Left lung (tissue), 14 donors: ENCODE data around the gene NUDT1. TPM values are rescaled to one million over a fixed set of nuclear protein-coding genes. Genes with fewer than 3 reads are reported as not detected.
A peak's percentile ranks its signal among the peaks of the same experiment; 100 is the strongest.

ENCODE experiments used
- ATAC-seq: fragments of 200-7000 bp; cut with Tn5 transposase; one replicate; pipeline ENCODE4 v1.9.1; 2020; ENCODE audit warnings: moderate library complexity
- DNase-seq, 4 donors: peaks; one replicate each; pipeline ENCODE4 v3.0.0-alpha.2; 2013 to 2020
- H3K27ac ChIP-seq, 2 donors: fragments of 200-600 bp; sonication (generic) in 1 of 2; one replicate each; pipeline versions ENCODE4 v1.5.0 to v1.8.0; 2020 to 2021
- H3K27me3 ChIP-seq, 2 donors: fragments of 200-600 bp; sonication (generic) in 1 of 2; one replicate each; pipeline versions ENCODE4 v1.5.0 to v1.8.0; 2020 to 2021
- H3K36me3 ChIP-seq, 2 donors: fragments of 200-600 bp; sonication (generic) in 1 of 2; one replicate each; pipeline versions ENCODE4 v1.5.0 to v1.8.0; 2020 to 2021
- H3K4me1 ChIP-seq, 2 donors: fragments of 200-600 bp; one replicate each; pipeline ENCODE4 v1.8.0; 2021
- H3K4me3 ChIP-seq, 2 donors: fragments of 200-600 bp; sonication (generic) in 1 of 2; one replicate each; pipeline versions ENCODE4 v1.5.0 to v1.8.0; 2020 to 2021; ENCODE audit warnings: mild to moderate bottlenecking in 1 of 2
- H3K9me3 ChIP-seq, 2 donors: fragments of 200-600 bp; sonication (generic) in 1 of 2; one replicate each; pipeline versions ENCODE4 v1.5.0 to v1.8.0; 2020 to 2021
- intact Hi-C, 2 donors: fragments of 100-400 bp; cut with DNase I; formaldehyde crosslinking; loops; one replicate each; pipeline versions ENCODE4 v1.11.2 to v1.14.2; 2022
- long read RNA-seq, 12 donors: library from polyadenylated mRNA in 2 of 12; unstranded in 2 of 12; transcript quantifications; one replicate each; pipeline ENCODE4 v2.0.0 and lab custom pipeline, GENCODE V29; 2019 to 2026
- polyA plus RNA-seq, 6 donors: library from polyadenylated mRNA; unstranded; fragments of 120-200 nt; gene quantifications; one replicate each; pipeline ENCODE4 v1.2.1, GENCODE V29; 2013; ENCODE audit not compliant: insufficient read length in 6 of 6
- total RNA-seq, 2 donors: library from RNA; stranded (reverse); fragmentation: NEBNext Ultra II Directional; extraction: Animal tissue kit (Norgen Biotek cat#: 25700); gene quantifications; one replicate each; pipeline ENCODE4 v1.2.1, GENCODE V29; 2021
- TF ChIP-seq, protein P1 (sequence below), 2 donors: fragments of 200-600 bp; sonication (generic) in 1 of 2; IDR thresholded peaks; one replicate each; pipeline versions ENCODE4 v1.5.0 to v1.8.0; 2021; ENCODE audit warnings: antibody characterized with exemption in 2 of 2
- donor health status: DM: no; HTN: yes; CAD: no.
- donor health status: DM: no; HTN: no; CAD: no.

NUDT1 gene
- total RNA-seq (10 to 100 TPM; 13.1 to 15.1 TPM), polyA plus RNA-seq (10 to 100 TPM; 16.6 to 26.3 (median 20.8) TPM)
- long read RNA-seq, donor 1, transcript NUDT1-206 (3 exons, 714 nt), result major isoform, 6 of 10 reads
- long read RNA-seq, donor 1, partial matches to known transcripts, result 0 of 10 reads
- long read RNA-seq, donor 1, other reads (novel, unspliced or antisense), result 0 of 10 reads
- long read RNA-seq, donor 2, transcript NUDT1-206 (3 exons, 714 nt), result major isoform, 8 of 15 reads
- long read RNA-seq, donor 2, transcript NUDT1-203 (4 exons, 662 nt), result minor isoform, 5 of 15 reads
- long read RNA-seq, donor 2, partial matches to known transcripts, result 0 of 15 reads
- long read RNA-seq, donor 2, other reads (novel, unspliced or antisense), result 0 of 15 reads
- long read RNA-seq, donor 3, transcript NUDT1-203 (4 exons, 662 nt), result minor isoform, 5 of 23 reads
- long read RNA-seq, donor 3, transcript NUDT1-206 (3 exons, 714 nt), result major isoform, 15 of 23 reads
- long read RNA-seq, donor 3, partial matches to known transcripts, result 0 of 23 reads
- long read RNA-seq, donor 3, other reads (novel, unspliced or antisense), result 0 of 23 reads
- long read RNA-seq, donor 4, transcript NUDT1-203 (4 exons, 662 nt), result major isoform, 10 of 25 reads
- long read RNA-seq, donor 4, transcript NUDT1-206 (3 exons, 714 nt), result minor isoform, 8 of 25 reads
- long read RNA-seq, donor 4, partial matches to known transcripts, result 0 of 25 reads
- long read RNA-seq, donor 4, other reads (novel, unspliced or antisense), result 3 of 25 reads
- long read RNA-seq, donor 5, transcript NUDT1-206 (3 exons, 714 nt), result major isoform, 12 of 21 reads
- long read RNA-seq, donor 5, transcript NUDT1-203 (4 exons, 662 nt), result minor isoform, 7 of 21 reads
- long read RNA-seq, donor 5, partial matches to known transcripts, result 0 of 21 reads
- long read RNA-seq, donor 5, other reads (novel, unspliced or antisense), result 0 of 21 reads
- long read RNA-seq, donor 6, transcript NUDT1-206 (3 exons, 714 nt), result major isoform, 11 of 19 reads
- long read RNA-seq, donor 6, transcript NUDT1-203 (4 exons, 662 nt), result minor isoform, 7 of 19 reads
- long read RNA-seq, donor 6, partial matches to known transcripts, result 0 of 19 reads
- long read RNA-seq, donor 6, other reads (novel, unspliced or antisense), result 0 of 19 reads
- long read RNA-seq, donor 7, partial matches to known transcripts, result 0 of 7 reads
- long read RNA-seq, donor 7, other reads (novel, unspliced or antisense), result 0 of 7 reads
- long read RNA-seq, donor 8, transcript NUDT1-206 (3 exons, 714 nt), result major isoform, 6 of 10 reads
- long read RNA-seq, donor 8, partial matches to known transcripts, result 0 of 10 reads
- long read RNA-seq, donor 8, other reads (novel, unspliced or antisense), result 0 of 10 reads
- long read RNA-seq, donor 9, result 0 reads
- long read RNA-seq, donor 10, transcript NUDT1-206 (3 exons, 714 nt), result major isoform, 10 of 21 reads
- long read RNA-seq, donor 10, transcript NUDT1-203 (4 exons, 662 nt), result minor isoform, 7 of 21 reads
- long read RNA-seq, donor 10, partial matches to known transcripts, result 0 of 21 reads
- long read RNA-seq, donor 10, other reads (novel, unspliced or antisense), result 2 of 21 reads
- long read RNA-seq, donor 11, transcript NUDT1-206 (3 exons, 714 nt), result major isoform, 6 of 13 reads
- long read RNA-seq, donor 11, transcript NUDT1-203 (4 exons, 662 nt), result major isoform, 6 of 13 reads
- long read RNA-seq, donor 11, partial matches to known transcripts, result 0 of 13 reads
- long read RNA-seq, donor 11, other reads (novel, unspliced or antisense), result 0 of 13 reads
- long read RNA-seq, donor 12, transcript NUDT1-203 (4 exons, 662 nt), result major isoform, 6 of 8 reads
- long read RNA-seq, donor 12, partial matches to known transcripts, result 0 of 8 reads
- long read RNA-seq, donor 12, other reads (novel, unspliced or antisense), result 0 of 8 reads

GRCh38 chr7:2241580-2242540 is at the start of gene NUDT1, which contains the start of gene MRM2:
Gene NUDT1 (plus strand): TSS chr7:2242226. CDS start chr7:2244575, 2,349 bp downstream.
Gene MRM2 (minus strand): TSS chr7:2242205. CDS start chr7:2242169, 36 bp downstream.
- TF ChIP-seq, protein P1, sequence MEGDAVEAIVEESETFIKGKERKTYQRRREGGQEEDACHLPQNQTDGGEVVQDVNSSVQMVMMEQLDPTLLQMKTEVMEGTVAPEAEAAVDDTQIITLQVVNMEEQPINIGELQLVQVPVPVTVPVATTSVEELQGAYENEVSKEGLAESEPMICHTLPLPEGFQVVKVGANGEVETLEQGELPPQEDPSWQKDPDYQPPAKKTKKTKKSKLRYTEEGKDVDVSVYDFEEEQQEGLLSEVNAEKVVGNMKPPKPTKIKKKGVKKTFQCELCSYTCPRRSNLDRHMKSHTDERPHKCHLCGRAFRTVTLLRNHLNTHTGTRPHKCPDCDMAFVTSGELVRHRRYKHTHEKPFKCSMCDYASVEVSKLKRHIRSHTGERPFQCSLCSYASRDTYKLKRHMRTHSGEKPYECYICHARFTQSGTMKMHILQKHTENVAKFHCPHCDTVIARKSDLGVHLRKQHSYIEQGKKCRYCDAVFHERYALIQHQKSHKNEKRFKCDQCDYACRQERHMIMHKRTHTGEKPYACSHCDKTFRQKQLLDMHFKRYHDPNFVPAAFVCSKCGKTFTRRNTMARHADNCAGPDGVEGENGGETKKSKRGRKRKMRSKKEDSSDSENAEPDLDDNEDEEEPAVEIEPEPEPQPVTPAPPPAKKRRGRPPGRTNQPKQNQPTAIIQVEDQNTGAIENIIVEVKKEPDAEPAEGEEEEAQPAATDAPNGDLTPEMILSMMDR (IDR thresholded peaks at IDR 0.05), result no peak
- DNase-seq (peak; percentile 76 to 96 (median 84)), ATAC-seq (peak; percentile 90)
- intact Hi-C loops, result loop anchor here in 1 of 2 donors (10.0 kb wide), 2 partner anchors 73 to 103 kb away; partner anchors contain the start of gene SNX8
- H3K36me3 ChIP-seq, result peaks cover 0 to 26% of the 10 kb centered on the region in 2 donors
- peaks cover 17 to 50% of the 10 kb centered on the region in 2 donors for H3K4me1 ChIP-seq
- peak within 1 kb of the TSS; percentile 44 to 77 for H3K27ac ChIP-seq
- peak within 1 kb of the TSS; percentile 97 to 98 for H3K4me3 ChIP-seq
- H3K27me3 ChIP-seq, result no peaks in the 10 kb centered on the region
- no peaks in the 10 kb centered on the region for H3K9me3 ChIP-seq

DNA sequence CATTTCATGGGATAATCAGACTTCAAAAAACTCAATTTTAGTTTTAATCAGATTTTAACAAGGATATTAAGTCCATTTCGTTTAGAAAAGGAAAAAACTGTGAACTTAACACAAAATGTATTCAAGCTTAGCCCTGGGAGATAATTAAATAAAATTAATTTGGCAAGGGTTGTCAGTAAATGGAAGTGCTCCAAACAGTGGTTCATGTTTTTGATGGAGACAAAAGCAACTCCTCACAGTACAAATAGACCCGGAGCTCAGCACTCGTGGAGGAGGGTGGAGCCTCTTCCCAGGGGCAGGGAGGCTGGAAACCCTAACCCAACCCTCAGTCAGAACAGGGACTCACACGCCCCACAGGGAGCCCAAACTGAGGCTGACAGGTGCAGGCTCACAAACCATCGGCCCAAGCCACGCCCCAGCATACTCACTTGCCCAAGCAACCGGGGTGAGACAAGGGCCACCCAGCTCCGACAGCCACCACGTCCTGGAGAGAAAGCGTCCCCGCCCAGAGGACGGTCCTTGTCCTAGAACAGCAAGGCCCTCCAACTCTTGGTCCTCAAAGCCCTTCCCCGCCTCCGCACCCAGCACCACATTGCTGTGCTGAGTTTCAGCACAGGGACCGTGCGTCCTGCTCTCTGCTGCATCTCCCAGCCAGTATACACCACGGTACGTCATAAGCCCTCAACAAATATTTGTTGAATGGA is 49.0 kb upstream of the NUDT1 start:
- Histone ChIP-seq H3K4me1 (no peaks in the 10 kb centered on the region), H3K4me3 (no peak overlapping the region), H3K27ac (no peak overlapping the region), H3K9me3 (peaks cover 0 to 22% of the 10 kb centered on the region in 2 donors), H3K27me3 (no peaks in the 10 kb centered on the region), H3K36me3 (peaks cover 0 to 40% of the 10 kb centered on the region in 2 donors)
- peak; percentile 55 for ATAC-seq
- TF ChIP-seq, protein P1 (IDR thresholded peaks at IDR 0.05), result no peak
- DNase-seq, result peak in 1 of 4 donors; percentile 85
- intact Hi-C loops, result no loop called here

DNA sequence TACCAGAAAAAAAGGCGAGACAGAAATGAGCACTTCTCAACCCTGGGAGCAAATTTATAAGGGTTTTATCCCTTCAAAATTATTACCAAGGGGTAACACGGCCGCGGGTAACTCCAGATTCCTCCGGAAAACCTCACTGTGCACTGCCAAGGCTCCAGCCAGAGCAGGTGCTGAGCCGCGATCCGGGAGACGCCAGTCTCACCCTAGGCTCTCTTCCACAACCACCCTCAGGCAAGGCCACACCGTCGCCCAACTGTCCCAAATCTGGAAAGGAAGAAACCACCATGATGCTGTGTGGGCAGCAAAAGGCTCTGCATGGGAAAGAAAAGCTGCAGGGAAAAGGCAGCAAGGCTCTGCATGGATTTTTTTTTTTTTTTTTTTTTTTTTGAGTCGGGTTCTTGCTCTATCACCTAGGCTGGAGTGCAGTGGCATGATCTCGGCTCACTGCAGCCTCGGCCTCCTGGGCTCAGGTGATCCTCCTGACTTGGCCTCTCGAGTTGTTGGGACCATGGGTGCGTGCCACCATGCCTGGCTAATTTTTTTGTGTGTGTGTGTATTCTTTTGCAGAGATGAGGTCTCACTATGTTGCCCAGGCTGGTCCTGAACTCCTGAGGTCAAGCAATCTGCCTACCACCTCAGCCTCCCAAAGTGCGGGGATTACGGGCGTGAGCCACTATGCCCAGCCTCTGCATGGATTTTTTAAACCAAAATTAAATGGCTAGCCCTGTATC is 48.3 kb upstream of the NUDT1 start:
- Histone ChIP-seq H3K4me1 (peaks cover 0 to 3% of the 10 kb centered on the region in 2 donors), H3K4me3 (no peak overlapping the region), H3K27me3 (no peaks in the 10 kb centered on the region), H3K9me3 (peaks cover 0 to 17% of the 10 kb centered on the region in 2 donors), H3K36me3 (peaks cover 0 to 46% of the 10 kb centered on the region in 2 donors), H3K27ac (no peak overlapping the region)
- ATAC-seq (no peak), DNase-seq (no peak)
- TF ChIP-seq, protein P1 (IDR thresholded peaks at IDR 0.05), result no peak
- intact Hi-C loops, result no loop called here
